NCI-H460 (cell line): ENCODE measurements around the gene VEPH1. TPM values are rescaled to one million over a fixed set of nuclear protein-coding genes. Genes with fewer than 3 reads are reported as not detected.

Source experiments
- DNase-seq: peaks from one replicate; pipeline ENCODE4 v3.0.0-alpha.2; 2016; ENCODE audit warnings: low read depth; ENCODE audit errors: extremely low read depth
- total RNA-seq: library from RNA; depleted of rRNA; stranded (reverse); fragments of >200 nt; shearing (Covaris generic); gene quantifications from 2 replicates; pipeline ENCODE4 v1.2.3, GENCODE V29; 2014

Gene VEPH1
- total RNA-seq, 1 experiment from 2014 or later: 0.50 TPM

GRCh38 chr3:157479464-157480243, 23.6 kb downstream of the VEPH1 start:
- DNase-seq: no peak

- DNase-seq: no peak
Measured at GRCh38 chr3:157477441-157477840, 25.8 kb downstream of the VEPH1 start.

GRCh38 chr3:157475921-157476414, 27.2 kb downstream of the VEPH1 start:
- DNase-seq: peak; percentile 16

- no peak for DNase-seq
Measured at GRCh38 chr3:157472648-157473047, 30.6 kb downstream of the VEPH1 start.

GRCh38 chr3:157471064-157471463, 32.2 kb downstream of the VEPH1 start:
- no peak for DNase-seq

- no peak for DNase-seq
Measured at GRCh38 chr3:157469561-157470294, 33.5 kb downstream of the VEPH1 start.

GRCh38 chr3:157467200-157467599, 36.0 kb downstream of the VEPH1 start:
- no peak for DNase-seq

- no peak for DNase-seq
Measured at GRCh38 chr3:157465741-157466140, 37.5 kb downstream of the VEPH1 start.

- DNase-seq: no peak
Measured at GRCh38 chr3:157464321-157464720, 38.9 kb downstream of the VEPH1 start.

GRCh38 chr3:157463816-157464215, 39.4 kb downstream of the VEPH1 start:
- DNase-seq: no peak

GRCh38 chr3:157460253-157460652, 43.0 kb downstream of the VEPH1 start:
- no peak for DNase-seq

GRCh38 chr3:157459706-157460105, 43.5 kb downstream of the VEPH1 start:
- DNase-seq: no peak

- no peak for DNase-seq
Measured at GRCh38 chr3:157453824-157454223, 49.4 kb downstream of the VEPH1 start.

- no peak for DNase-seq
Measured at GRCh38 chr3:157452097-157452496, 51.1 kb downstream of the VEPH1 start.

- no peak for DNase-seq
Measured at GRCh38 chr3:157447026-157447694, 56.1 kb downstream of the VEPH1 start.

GRCh38 chr3:157445857-157446256, 57.4 kb downstream of the VEPH1 start:
- DNase-seq: peak; percentile 60

- no peak for DNase-seq
Measured at GRCh38 chr3:157444797-157445184, 58.4 kb downstream of the VEPH1 start.

- DNase-seq: no peak
Measured at GRCh38 chr3:157443905-157444796, 59.1 kb downstream of the VEPH1 start.

GRCh38 chr3:157442729-157443128, 60.5 kb downstream of the VEPH1 start:
- no peak for DNase-seq

- no peak for DNase-seq
Measured at GRCh38 chr3:157441102-157441624, 62.1 kb downstream of the VEPH1 start.
